Lung (tissue), 12 donors: ENCODE measurements around the gene KCNMA1. TPM values are rescaled to one million over a fixed set of nuclear protein-coding genes. Genes with fewer than 3 reads are reported as not detected.

Experiments used
- ATAC-seq: fragments of 200-7000 bp; cut with Tn5 transposase; one replicate; pipeline ENCODE4 v1.9.1; 2020; ENCODE audit warnings: moderate number of reproducible peaks; ENCODE audit not compliant: insufficient read depth, low FRiP score
- DNase-seq, 3 donors: peaks; one replicate each; pipeline ENCODE4 v3.0.0-alpha.2; 2013 to 2017
- H3K27ac ChIP-seq, 2 donors: one replicate each; pipeline ENCODE4 v1.5.1; 2013; ENCODE audit warnings: mild to moderate bottlenecking in 2 of 2, moderate library complexity in 2 of 2, control low read depth in 1 of 2, inconsistent platforms in 1 of 2, low read depth in 1 of 2, low read length in 1 of 2
- H3K27me3 ChIP-seq, 3 donors: one replicate each; pipeline ENCODE4 v1.5.1; 2013; ENCODE audit warnings: low read length in 2 of 3; ENCODE audit not compliant: control insufficient read depth in 3 of 3, insufficient read depth in 3 of 3
- H3K36me3 ChIP-seq, 4 donors: one replicate each; pipeline ENCODE4 v1.5.1; 2013; ENCODE audit warnings: low read length in 4 of 4, mild to moderate bottlenecking in 1 of 4, moderate library complexity in 1 of 4; ENCODE audit not compliant: control insufficient read depth in 4 of 4, insufficient read depth in 4 of 4
- H3K4me1 ChIP-seq, 5 donors: one replicate each; pipeline ENCODE4 v1.5.1; 2013; ENCODE audit warnings: low read length in 5 of 5, mild to moderate bottlenecking in 2 of 5, moderate library complexity in 1 of 5; ENCODE audit not compliant: control insufficient read depth in 5 of 5, insufficient read depth in 5 of 5
- H3K4me3 ChIP-seq: one replicate; pipeline ENCODE4 v1.5.1; 2013; ENCODE audit warnings: mild to moderate bottlenecking, control low read depth, moderate library complexity
- H3K9ac ChIP-seq, 2 donors: one replicate each; pipeline ENCODE4 v1.5.1; 2013; ENCODE audit warnings: low read length in 2 of 2, control low read depth in 1 of 2; ENCODE audit not compliant: insufficient read depth in 1 of 2
- H3K9me3 ChIP-seq, 4 donors: one replicate each; pipeline ENCODE4 v1.5.1; 2013; ENCODE audit warnings: low read length in 3 of 4, mild to moderate bottlenecking in 1 of 4, moderate library complexity in 1 of 4; ENCODE audit not compliant: control insufficient read depth in 4 of 4, insufficient read depth in 3 of 4
- WGBS, 2 donors: extraction: QIAGEN DNeasy Blood & Tissue Kit; methylation state at CpG; one replicate each; pipeline ENCODE4 v1.1.7; 2013; 5-methylcytosine and 5-hydroxymethylcytosine counted together
- polyA plus RNA-seq, 2 donors: library from polyadenylated mRNA; stranded (reverse); fragments of 200-250 nt; gene quantifications; one replicate each; pipeline ENCODE4 v1.2.1, GENCODE V29; 2013
- total RNA-seq, 2 donors: library from RNA; depleted of rRNA in 1 of 2; stranded (reverse); fragments of >200 nt in 1 of 2; gene quantifications; one replicate each; pipeline ENCODE4 v1.2.1, GENCODE V29; 2014 to 2021
- TF ChIP-seq, protein P1 (sequence below): IDR thresholded peaks from 2 replicates; pipeline ENCODE4 v1.5.1; 2012; ENCODE audit warnings: mild to moderate bottlenecking; ENCODE audit errors: control extremely low read depth, extremely low read depth
- donor health status: control.
- donor health status: control.
- donor health status: Bipolar disorder and iron deficiency.
- donor health status: healthy.
- donor health status: DM: yes; HTN: yes; CAD: no.

The KCNMA1 gene
- total and polyA plus RNA-seq, 4 donors: 3.8 to 13.0 (median 5.5) TPM

DNA sequence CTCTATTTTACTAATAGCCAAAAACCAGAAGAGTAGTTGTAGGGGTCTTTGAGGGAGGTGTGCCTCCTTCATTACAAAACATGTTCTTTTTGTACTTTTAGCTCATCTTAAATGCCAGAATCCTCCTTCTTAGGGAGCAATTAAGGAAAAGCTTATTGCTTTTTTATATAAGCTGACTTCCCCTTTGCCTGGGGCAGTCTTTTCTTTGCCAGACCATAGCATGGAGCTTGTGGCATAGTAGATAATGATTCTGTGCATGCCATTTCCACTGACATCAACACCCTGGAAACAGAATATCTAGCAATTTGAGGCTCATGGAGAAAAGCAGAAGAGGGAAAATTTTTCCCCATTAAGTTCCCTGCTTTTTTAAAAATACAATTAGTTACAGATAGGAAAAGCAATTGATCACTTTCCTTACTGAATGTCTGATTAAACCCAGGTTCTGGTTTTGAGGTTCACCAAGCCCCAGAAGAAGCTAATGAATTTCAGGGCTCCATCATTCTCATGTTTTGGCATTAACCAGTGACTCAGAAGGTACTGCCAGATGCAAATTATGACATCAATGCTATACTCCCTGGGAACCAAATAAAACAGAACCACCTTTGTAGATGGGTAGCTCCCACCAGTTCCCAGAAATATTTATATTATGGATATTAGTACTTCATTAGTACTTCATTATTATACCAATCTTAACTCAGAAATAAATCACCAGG lies 410.6 kb downstream of the KCNMA1 start:
- Histone ChIP-seq H3K27me3 (no peaks in the 10 kb centered on the region), H3K9me3 (no peaks in the 10 kb centered on the region), H3K9ac (no peak overlapping the region), H3K4me3 (no peak overlapping the region), H3K27ac (no peak overlapping the region), H3K4me1 (no peaks in the 10 kb centered on the region), H3K36me3 (no peaks in the 10 kb centered on the region)
- no peak for DNase-seq
- no peak for ATAC-seq
- TF ChIP-seq, protein P1, sequence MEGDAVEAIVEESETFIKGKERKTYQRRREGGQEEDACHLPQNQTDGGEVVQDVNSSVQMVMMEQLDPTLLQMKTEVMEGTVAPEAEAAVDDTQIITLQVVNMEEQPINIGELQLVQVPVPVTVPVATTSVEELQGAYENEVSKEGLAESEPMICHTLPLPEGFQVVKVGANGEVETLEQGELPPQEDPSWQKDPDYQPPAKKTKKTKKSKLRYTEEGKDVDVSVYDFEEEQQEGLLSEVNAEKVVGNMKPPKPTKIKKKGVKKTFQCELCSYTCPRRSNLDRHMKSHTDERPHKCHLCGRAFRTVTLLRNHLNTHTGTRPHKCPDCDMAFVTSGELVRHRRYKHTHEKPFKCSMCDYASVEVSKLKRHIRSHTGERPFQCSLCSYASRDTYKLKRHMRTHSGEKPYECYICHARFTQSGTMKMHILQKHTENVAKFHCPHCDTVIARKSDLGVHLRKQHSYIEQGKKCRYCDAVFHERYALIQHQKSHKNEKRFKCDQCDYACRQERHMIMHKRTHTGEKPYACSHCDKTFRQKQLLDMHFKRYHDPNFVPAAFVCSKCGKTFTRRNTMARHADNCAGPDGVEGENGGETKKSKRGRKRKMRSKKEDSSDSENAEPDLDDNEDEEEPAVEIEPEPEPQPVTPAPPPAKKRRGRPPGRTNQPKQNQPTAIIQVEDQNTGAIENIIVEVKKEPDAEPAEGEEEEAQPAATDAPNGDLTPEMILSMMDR: no peak

DNA sequence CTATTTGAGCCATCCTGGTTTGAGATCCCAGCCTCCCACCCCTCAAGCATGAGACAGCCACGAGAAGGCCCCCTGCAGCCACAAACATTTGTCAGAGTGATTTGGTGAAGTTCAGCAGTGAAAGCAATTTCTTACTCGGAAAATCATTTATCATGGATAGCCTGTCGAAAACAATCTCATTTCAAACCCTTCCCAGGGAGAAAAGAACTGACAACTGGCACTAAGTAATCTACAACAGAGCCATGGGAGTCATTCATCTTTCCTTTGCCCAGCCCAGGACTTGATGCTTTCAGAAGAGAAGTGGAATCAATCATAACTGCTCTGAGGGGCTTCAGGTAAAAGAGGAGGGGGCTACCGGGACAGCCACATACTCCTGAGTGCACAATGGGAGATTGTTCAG lies 411.2 kb downstream of the KCNMA1 start:
- Histone ChIP-seq H3K27me3 (no peaks in the 10 kb centered on the region), H3K9me3 (no peaks in the 10 kb centered on the region), H3K27ac (no peak overlapping the region), H3K36me3 (no peaks in the 10 kb centered on the region), H3K9ac (no peak overlapping the region), H3K4me1 (no peaks in the 10 kb centered on the region), H3K4me3 (no peak overlapping the region)
- WGBS, 2 donors: 69 to 74% methylated on average over 4 of the region's 4 CpGs
- TF ChIP-seq, protein P1: no peak
- ATAC-seq (no peak), DNase-seq (no peak)

DNA sequence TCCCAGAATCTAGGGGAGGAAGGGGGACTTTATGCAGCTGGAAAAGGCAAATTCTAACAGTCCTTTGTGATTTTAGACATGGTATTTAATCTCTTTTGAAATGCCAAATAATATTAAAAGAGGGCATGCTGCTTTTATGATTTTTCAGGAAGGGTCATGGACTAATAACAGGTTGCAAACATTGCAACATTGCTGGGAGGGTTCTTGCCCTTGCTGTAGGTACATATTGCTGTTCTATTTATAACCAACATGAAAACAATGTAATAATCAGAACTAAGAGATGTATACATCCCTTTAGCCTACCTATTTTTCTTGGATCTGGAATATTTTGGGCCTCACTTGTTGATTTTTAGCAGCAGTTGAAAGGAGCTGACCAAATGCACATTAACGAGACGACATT lies 411.6 kb downstream of the KCNMA1 start:
- Histone ChIP-seq H3K9me3 (no peaks in the 10 kb centered on the region), H3K4me1 (no peaks in the 10 kb centered on the region), H3K4me3 (no peak overlapping the region), H3K27ac (no peak overlapping the region), H3K9ac (no peak overlapping the region), H3K27me3 (no peaks in the 10 kb centered on the region), H3K36me3 (no peaks in the 10 kb centered on the region)
- 81 to 93% methylated on average over 2 of the region's 2 CpGs for WGBS, 2 donors
- DNase-seq (no peak), ATAC-seq (no peak)
- TF ChIP-seq, protein P1: no peak
